Muscle of leg (tissue), 16 donors: ENCODE results near the gene CCDC191. TPM values are rescaled to one million over a fixed set of nuclear protein-coding genes. Genes with fewer than 3 reads are reported as not detected.

ENCODE experiments used
- DNase-seq: peaks from one replicate; pipeline ENCODE4 v3.0.0; 2013
- H3K27ac ChIP-seq: one replicate; pipeline ENCODE4 v1.5.1; 2013; ENCODE audit warnings: mild to moderate bottlenecking, low read length, control low read depth
- H3K27me3 ChIP-seq: one replicate; pipeline ENCODE4 v1.6.1; 2013; ENCODE audit warnings: low read length; ENCODE audit not compliant: control insufficient read depth, insufficient read depth
- H3K36me3 ChIP-seq: one replicate; pipeline ENCODE4 v1.6.1; 2013; ENCODE audit warnings: low read length; ENCODE audit not compliant: control insufficient read depth, insufficient read depth
- H3K4me1 ChIP-seq: one replicate; pipeline ENCODE4 v1.6.1; 2013; ENCODE audit warnings: low read length; ENCODE audit not compliant: control insufficient read depth, insufficient read depth
- H3K4me3 ChIP-seq: one replicate; pipeline ENCODE4 v1.5.1; 2013; ENCODE audit warnings: low read length, control low read depth
- H3K9me3 ChIP-seq: replicated peaks from 2 replicates; pipeline ENCODE4 v1.6.1; 2013; ENCODE audit warnings: low read depth, low read length; ENCODE audit not compliant: control insufficient read depth
- WGBS: methylation state at CpG from one replicate; pipeline ENCODE4 v1.1.5; 2013; ENCODE audit warnings: missing lambda C conversion rate; ENCODE audit not compliant: insufficient coverage; 5-methylcytosine and 5-hydroxymethylcytosine counted together
- long read RNA-seq, 11 donors: transcript quantifications; one replicate each; lab custom pipeline, GENCODE V29; 2026
- polyA plus RNA-seq, 8 donors: library from polyadenylated mRNA; unstranded; fragments of 120-200 nt; gene quantifications; one replicate each; pipeline versions ENCODE4 v1.2.1 to v1.2.3, GENCODE V29; 2013; ENCODE audit warnings: inconsistent platforms in 1 of 8, low replicate concordance in 1 of 8; ENCODE audit not compliant: insufficient read length in 8 of 8, insufficient read depth in 1 of 8
- total RNA-seq: library from RNA; stranded (reverse); fragments of 120-200 nt; gene quantifications from one replicate; pipeline ENCODE4 v1.2.4, GENCODE V29; 2013

CCDC191 gene
- total RNA-seq (2.3 TPM), polyA plus RNA-seq (1 to 10 TPM; 2.8 to 5.1 (median 3.5) TPM)
- long read RNA-seq, donor 1: 0 reads
- long read RNA-seq, donor 2: 0 reads
- long read RNA-seq, donor 3, partial matches to known transcripts: 0 of 1 reads
- long read RNA-seq, donor 3, other reads (novel, unspliced or antisense): 0 of 1 reads
- long read RNA-seq, donor 4: 0 reads
- long read RNA-seq, donor 5: 0 reads
- long read RNA-seq, donor 6: 0 reads
- long read RNA-seq, donor 7: 0 reads
- long read RNA-seq, donor 8: 0 reads
- long read RNA-seq, donor 9: 0 reads
- long read RNA-seq, donor 10, partial matches to known transcripts: 0 of 1 reads
- long read RNA-seq, donor 10, other reads (novel, unspliced or antisense): 0 of 1 reads
- long read RNA-seq, donor 11: 0 reads

GRCh38 chr3:114056130-114057010, at the start of gene CCDC191, which contains the start of gene QTRT2:
Gene CCDC191 (minus strand): TSS chr3:114056526. CDS start chr3:114056466, 60 bp downstream.
Gene QTRT2 (plus strand): TSS chr3:114056737. CDS start chr3:114065258, 8,521 bp downstream.
- H3K4me1 ChIP-seq: no peaks in the 10 kb centered on the region

GRCh38 chr3:114104414-114104813, 48.1 kb upstream of the CCDC191 start:
- Histone ChIP-seq H3K9me3 (no peaks in the 10 kb centered on the region), H3K36me3 (no peaks in the 10 kb centered on the region), H3K4me1 (no peaks in the 10 kb centered on the region), H3K4me3 (no peak overlapping the region), H3K27me3 (no peaks in the 10 kb centered on the region), H3K27ac (no peak overlapping the region)
- no CpG with 5 or more reads among the region's 3 CpGs for WGBS
- no peak for DNase-seq

More at GRCh38 chr3:114056130-114057010, at the start of gene CCDC191, which contains the start of gene QTRT2:
- peak within 1 kb of the TSS; percentile 93 for H3K4me3 ChIP-seq
- H3K27ac ChIP-seq: peak within 1 kb of the TSS; percentile 84
- no peaks in the 10 kb centered on the region for H3K9me3 ChIP-seq
- H3K36me3 ChIP-seq: peaks cover 2% of the 10 kb centered on the region
- DNase-seq: peak; percentile 100
- H3K27me3 ChIP-seq: no peaks in the 10 kb centered on the region
- 0% methylated on average over 43 of the region's 49 CpGs for WGBS

GRCh38 chr3:114103858-114104257, 47.5 kb upstream of the CCDC191 start:
- Histone ChIP-seq H3K36me3 (no peaks in the 10 kb centered on the region), H3K4me1 (no peaks in the 10 kb centered on the region), H3K4me3 (no peak overlapping the region), H3K27me3 (no peaks in the 10 kb centered on the region), H3K9me3 (no peaks in the 10 kb centered on the region), H3K27ac (no peak overlapping the region)
- WGBS: 79% methylated on average over 2 of the region's 4 CpGs
- no peak for DNase-seq

GRCh38 chr3:114103181-114103580, 46.9 kb upstream of the CCDC191 start:
- Histone ChIP-seq H3K27me3 (no peaks in the 10 kb centered on the region), H3K4me1 (no peaks in the 10 kb centered on the region), H3K9me3 (no peaks in the 10 kb centered on the region), H3K36me3 (no peaks in the 10 kb centered on the region), H3K4me3 (no peak overlapping the region), H3K27ac (no peak overlapping the region)
- DNase-seq: no peak
- 94% methylated on average over 27 of the region's 27 CpGs for WGBS

- Histone ChIP-seq H3K4me1 (no peaks in the 10 kb centered on the region), H3K4me3 (no peak overlapping the region), H3K36me3 (no peaks in the 10 kb centered on the region), H3K9me3 (no peaks in the 10 kb centered on the region), H3K27ac (no peak overlapping the region), H3K27me3 (no peaks in the 10 kb centered on the region)
- DNase-seq: no peak
- no CpG with 5 or more reads among the region's 1 CpG for WGBS
Measured at GRCh38 chr3:114101101-114101500, 44.8 kb upstream of the CCDC191 start.

- Histone ChIP-seq H3K9me3 (no peaks in the 10 kb centered on the region), H3K4me3 (no peak overlapping the region), H3K27ac (no peak overlapping the region), H3K4me1 (no peaks in the 10 kb centered on the region), H3K36me3 (no peaks in the 10 kb centered on the region), H3K27me3 (no peaks in the 10 kb centered on the region)
- whole genome bisulfite sequencing: no CpG with 5 or more reads among the region's 3 CpGs
- DNase-seq: no peak
Measured at GRCh38 chr3:114095796-114096195, 39.5 kb upstream of the CCDC191 start.

GRCh38 chr3:114093596-114093995, 37.3 kb upstream of the CCDC191 start:
- H3K4me3 ChIP-seq: no peak overlapping the region
- peak; percentile 56 for DNase-seq
- no peaks in the 10 kb centered on the region for H3K27me3 ChIP-seq
- WGBS: 100% methylated on average over 1 of the region's 2 CpGs
- H3K9me3 ChIP-seq: no peaks in the 10 kb centered on the region
- no peaks in the 10 kb centered on the region for H3K4me1 ChIP-seq
- no peak overlapping the region for H3K27ac ChIP-seq
- no peaks in the 10 kb centered on the region for H3K36me3 ChIP-seq

- WGBS: 43% methylated on average over 1 of the region's 3 CpGs
- no peak overlapping the region for H3K27ac ChIP-seq
Measured at GRCh38 chr3:114093016-114093380, 36.7 kb upstream of the CCDC191 start.

GRCh38 chr3:114092151-114093015, 36.1 kb upstream of the CCDC191 start:
- no peaks in the 10 kb centered on the region for H3K4me1 ChIP-seq
- H3K27me3 ChIP-seq: no peaks in the 10 kb centered on the region
- no peak for DNase-seq
- H3K9me3 ChIP-seq: no peaks in the 10 kb centered on the region
- no peak overlapping the region for H3K4me3 ChIP-seq
- WGBS: 39% methylated on average over 9 of the region's 13 CpGs
- no peak overlapping the region for H3K27ac ChIP-seq
- no peaks in the 10 kb centered on the region for H3K36me3 ChIP-seq

More at GRCh38 chr3:114093016-114093380, 36.7 kb upstream of the CCDC191 start:
- H3K36me3 ChIP-seq: no peaks in the 10 kb centered on the region
- no peak for DNase-seq
- no peaks in the 10 kb centered on the region for H3K4me1 ChIP-seq
- no peak overlapping the region for H3K4me3 ChIP-seq
- no peaks in the 10 kb centered on the region for H3K9me3 ChIP-seq
- no peaks in the 10 kb centered on the region for H3K27me3 ChIP-seq
